GM12891 (cell line): ENCODE measurements around the gene SLC46A2.

Experiments
- POLR2A ChIP-seq: IDR thresholded peaks from 2 replicates; pipeline ENCODE4 v1.6.1; 2011; ENCODE audit warnings: low read depth, low read length, control low read depth
- POLR2AphosphoS5 ChIP-seq: IDR thresholded peaks from 2 replicates; pipeline ENCODE4 v1.6.1; 2011; ENCODE audit warnings: low read depth, low read length, control low read depth
- TAF1 ChIP-seq: IDR thresholded peaks from 2 replicates; pipeline ENCODE4 v1.6.1; 2011; ENCODE audit warnings: low read depth, low read length, control low read depth

DNA sequence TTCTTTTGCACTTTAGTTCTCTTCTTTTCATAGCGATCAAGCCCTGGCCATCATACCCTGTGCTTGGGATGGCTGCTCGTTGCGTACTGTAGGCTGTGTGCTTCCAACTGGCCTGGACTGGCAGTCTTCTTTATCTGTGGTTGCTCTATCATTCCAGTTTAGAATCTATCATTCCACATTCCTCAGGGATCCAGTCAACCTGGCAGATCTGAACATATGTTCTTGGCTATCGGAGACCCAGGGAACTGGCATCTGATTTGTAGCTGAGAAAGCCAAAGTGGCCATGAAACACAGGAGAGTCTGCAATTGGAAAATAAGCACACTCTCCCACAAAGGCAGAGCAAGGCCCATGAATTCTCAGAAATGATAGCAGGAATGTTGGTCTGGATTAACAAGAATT lies 22.6 kb upstream of the SLC46A2 start:
- no peak for TF ChIP-seq TAF1
- no peak for TF ChIP-seq POLR2A
- no peak for TF ChIP-seq POLR2AphosphoS5
